ENCODE results near the gene SRGAP3.

SRGAP3 gene

DNA sequence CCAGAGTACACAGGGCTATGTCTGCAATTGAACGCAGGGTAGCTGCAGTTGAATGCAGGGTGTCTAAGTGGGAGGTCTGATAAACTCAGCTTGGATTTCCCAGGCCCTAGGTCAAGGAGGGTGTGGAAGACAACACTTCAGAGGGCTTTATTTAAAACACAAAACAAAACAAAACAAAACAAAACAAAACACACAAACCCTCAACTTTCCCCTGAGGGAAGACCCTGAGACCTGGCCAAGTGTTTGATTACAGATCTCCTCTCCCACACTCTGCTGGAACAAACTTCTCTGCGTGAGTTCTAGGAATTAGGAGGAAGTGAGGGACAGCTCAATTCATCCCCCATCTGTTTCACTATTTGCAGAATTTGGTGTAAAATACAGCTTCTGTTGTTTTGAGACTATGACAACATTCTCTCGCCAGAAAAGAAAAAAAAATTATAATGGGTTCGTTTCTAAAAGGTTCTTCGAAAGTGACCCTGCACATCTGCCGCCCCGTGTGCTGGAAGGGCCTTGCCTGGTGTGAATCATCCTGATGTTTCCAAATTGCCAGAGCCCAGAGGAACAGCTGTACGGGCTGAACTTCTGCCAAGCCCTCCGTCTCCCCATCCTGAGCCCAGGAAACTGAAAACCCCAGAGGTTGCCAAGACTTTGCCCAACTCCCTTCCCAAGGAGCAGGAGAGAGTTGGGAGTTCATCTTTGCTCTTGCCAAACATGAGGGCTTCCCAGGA, 212.9 kb downstream of the SRGAP3 start:
- no peaks in the 10 kb centered on the region for H3K4me1 ChIP-seq (ENCODE audit: low read depth, poor library complexity, severe bottlenecking)
- H3K9ac ChIP-seq: no peak overlapping the region
- no peak overlapping the region for H2AFZ ChIP-seq (ENCODE audit: low read depth)
- no peaks in the 10 kb centered on the region for H3K36me3 ChIP-seq (ENCODE audit: insufficient read depth)
- no peak for TF ChIP-seq CTCF (conservative IDR thresholded peaks at IDR 0.05; ENCODE audit: low read depth, low read length)
- H3K4me2 ChIP-seq: no peak overlapping the region
- H4K20me1 ChIP-seq (ENCODE audit: insufficient read depth): no peaks in the 10 kb centered on the region
- no peaks in the 10 kb centered on the region for H3K79me2 ChIP-seq (ENCODE audit: insufficient read depth, low read depth)
- H3K27me3 ChIP-seq (ENCODE audit: insufficient read depth, low read depth): no peaks in the 10 kb centered on the region
- H3K4me3 ChIP-seq (IDR thresholded peaks at IDR 0.05; ENCODE audit: insufficient read depth, low read depth, low read length): no peak overlapping the region
- H3K27ac ChIP-seq: no peak overlapping the region

GRCh38 chr3:9035961-9036360, 213.5 kb downstream of the SRGAP3 start:
- Histone ChIP-seq H3K27ac (no peak overlapping the region), H3K4me3 (IDR thresholded peaks at IDR 0.05; ENCODE audit: insufficient read depth, low read depth, low read length) (no peak overlapping the region), H2AFZ (ENCODE audit: low read depth) (no peak overlapping the region), H3K36me3 (ENCODE audit: insufficient read depth) (no peaks in the 10 kb centered on the region), H3K9ac (no peak overlapping the region), H4K20me1 (ENCODE audit: insufficient read depth) (no peaks in the 10 kb centered on the region), H3K4me1 (ENCODE audit: low read depth, poor library complexity, severe bottlenecking) (no peaks in the 10 kb centered on the region), H3K4me2 (no peak overlapping the region), H3K79me2 (ENCODE audit: insufficient read depth, low read depth) (no peaks in the 10 kb centered on the region), H3K27me3 (ENCODE audit: insufficient read depth, low read depth) (no peaks in the 10 kb centered on the region)
- no peak for TF ChIP-seq CTCF (conservative IDR thresholded peaks at IDR 0.05; ENCODE audit: low read depth, low read length)

GRCh38 chr3:9035473-9035872, 214.0 kb downstream of the SRGAP3 start:
- Histone ChIP-seq H3K4me1 (ENCODE audit: low read depth, poor library complexity, severe bottlenecking) (no peaks in the 10 kb centered on the region), H4K20me1 (ENCODE audit: insufficient read depth) (no peaks in the 10 kb centered on the region), H3K79me2 (ENCODE audit: insufficient read depth, low read depth) (no peaks in the 10 kb centered on the region), H3K36me3 (ENCODE audit: insufficient read depth) (no peaks in the 10 kb centered on the region), H3K27me3 (ENCODE audit: insufficient read depth, low read depth) (no peaks in the 10 kb centered on the region), H3K27ac (no peak overlapping the region), H3K4me3 (IDR thresholded peaks at IDR 0.05; ENCODE audit: insufficient read depth, low read depth, low read length) (no peak overlapping the region), H3K9ac (no peak overlapping the region), H2AFZ (ENCODE audit: low read depth) (no peak overlapping the region), H3K4me2 (no peak overlapping the region)
- TF ChIP-seq CTCF (conservative IDR thresholded peaks at IDR 0.05; ENCODE audit: low read depth, low read length): no peak

- Histone ChIP-seq H3K27me3 (ENCODE audit: insufficient read depth, low read depth) (no peaks in the 10 kb centered on the region), H3K4me2 (no peak overlapping the region), H3K36me3 (ENCODE audit: insufficient read depth) (no peaks in the 10 kb centered on the region), H3K4me1 (ENCODE audit: low read depth, poor library complexity, severe bottlenecking) (no peaks in the 10 kb centered on the region), H4K20me1 (ENCODE audit: insufficient read depth) (no peaks in the 10 kb centered on the region), H3K4me3 (IDR thresholded peaks at IDR 0.05; ENCODE audit: insufficient read depth, low read depth, low read length) (no peak overlapping the region), H3K27ac (no peak overlapping the region), H2AFZ (ENCODE audit: low read depth) (no peak overlapping the region), H3K79me2 (ENCODE audit: insufficient read depth, low read depth) (no peaks in the 10 kb centered on the region), H3K9ac (no peak overlapping the region)
- no peak for TF ChIP-seq CTCF (conservative IDR thresholded peaks at IDR 0.05; ENCODE audit: low read depth, low read length)
Observed at GRCh38 chr3:9033867-9034266, 215.6 kb downstream of the SRGAP3 start.

Data from KMS-11 (cell line).